Cardiac septum (tissue), 1 donor: ENCODE results near the gene OPN5. TPM values are rescaled to one million over a fixed set of nuclear protein-coding genes. Genes with fewer than 3 reads are reported as not detected.

Experiments used
- DNase-seq: peaks from one replicate; pipeline ENCODE4 v3.0.0-alpha.2; 2020; ENCODE audit warnings: low spot score
- intact Hi-C: fragments of 100-400 bp; cut with DNase I; formaldehyde crosslinking; loops from one replicate; pipeline ENCODE4 v1.14.0; 2022
- total RNA-seq: library from RNA; stranded (reverse); fragmentation: NEBNext Ultra II Directional; extraction: Animal tissue kit (Norgen Biotek cat#: 25700); gene quantifications from one replicate; pipeline ENCODE4 v1.2.1, GENCODE V29; 2021
- donor health status: DM: no; HTN: no; CAD: no.

The OPN5 gene
- total RNA-seq, 1 donor from 2014 or later = not detected

DNA sequence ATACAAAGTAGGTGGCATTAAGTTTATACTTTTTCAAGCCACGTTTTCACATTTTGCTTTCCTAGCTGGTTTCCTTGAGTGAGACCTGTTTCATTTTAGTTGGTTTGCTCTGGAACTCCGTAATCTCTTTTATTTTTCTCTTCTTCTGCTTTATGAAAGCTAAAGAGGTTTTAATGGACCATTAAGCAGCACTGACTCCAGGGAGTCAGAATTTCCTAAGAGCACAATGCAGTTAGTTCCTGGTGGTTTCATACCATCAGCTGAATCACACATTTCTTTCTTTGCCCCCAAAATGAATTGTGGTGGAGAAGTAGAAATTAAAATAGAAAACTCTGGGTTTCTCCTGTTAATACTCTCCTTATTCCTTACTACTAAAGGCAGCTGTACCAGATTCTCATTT, 3.4 kb downstream of the OPN5 start:
- intact Hi-C loops = loop anchor here (5.0 to 10.0 kb wide), 2 partner anchors 980 to 1627 kb away; no protein-coding TSS in a partner anchor
- no peak for DNase-seq

DNA sequence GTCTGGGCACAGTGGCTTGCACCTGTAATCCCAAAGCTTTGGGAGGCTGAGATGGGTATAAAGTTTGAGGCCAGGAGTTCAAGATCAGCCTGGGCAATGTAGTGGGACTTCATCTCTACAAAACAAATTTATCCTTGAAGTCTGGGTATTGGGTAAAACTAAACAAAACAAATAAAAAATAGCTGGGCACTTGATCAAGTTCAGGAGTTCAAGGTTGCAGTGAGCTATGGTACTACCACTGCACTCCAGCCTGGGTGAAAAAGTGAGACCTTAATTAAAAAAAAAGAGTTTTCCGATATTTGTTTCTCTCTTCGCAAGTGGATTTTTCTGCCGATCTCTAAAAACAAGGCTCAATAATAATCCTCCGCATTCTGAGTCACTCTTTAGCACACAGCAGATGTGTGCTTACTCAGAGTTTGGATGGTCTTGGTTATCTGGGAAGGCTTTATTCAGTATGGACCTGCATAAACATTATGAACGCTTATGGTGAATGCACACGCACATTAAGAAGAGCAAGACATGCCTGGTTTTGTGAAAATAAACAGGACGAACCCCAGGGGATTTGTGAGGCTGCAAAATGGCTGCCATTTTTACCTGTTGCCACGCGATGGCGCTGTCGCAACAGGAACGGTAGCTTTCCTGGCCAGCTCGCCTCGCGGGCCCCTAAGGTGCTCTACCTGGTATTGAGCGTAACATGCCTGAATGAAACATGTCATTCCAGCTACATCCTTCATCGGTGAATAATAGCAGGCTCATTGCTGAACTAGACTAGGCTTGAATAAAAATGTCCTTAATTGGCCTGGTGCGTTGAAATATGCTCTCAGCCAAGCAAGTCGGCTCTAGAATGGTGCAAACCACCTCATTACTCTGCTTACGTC, 6.0 kb downstream of the OPN5 start:
- intact Hi-C loops = loop anchor here (5.0 to 10.0 kb wide), 2 partner anchors 977 to 1624 kb away; no protein-coding TSS in a partner anchor

DNA sequence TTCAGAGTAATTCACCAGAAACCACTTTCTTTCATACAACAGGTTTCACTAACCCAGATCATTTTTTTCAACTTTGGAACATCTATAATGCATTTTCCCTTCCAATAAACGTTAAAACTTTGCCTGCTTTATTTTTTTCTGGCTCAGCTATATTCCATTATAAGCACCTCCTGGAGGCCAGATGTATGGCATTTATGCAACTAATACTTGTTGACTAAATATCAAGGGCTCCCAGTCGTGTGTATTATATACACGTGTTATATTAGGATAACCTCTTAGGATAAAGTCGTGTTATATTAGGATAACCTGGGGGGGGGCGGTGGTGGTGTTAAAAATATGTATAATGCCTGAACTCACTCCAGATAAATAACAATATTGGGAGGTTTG, 6.7 kb downstream of the OPN5 start:
- no peak for DNase-seq
- intact Hi-C loops = loop anchor here (5.0 to 10.0 kb wide), 2 partner anchors 976 to 1624 kb away; no protein-coding TSS in a partner anchor

More for the DNA sequence above, 6.0 kb downstream of the OPN5 start:
- DNase-seq = no peak

DNA sequence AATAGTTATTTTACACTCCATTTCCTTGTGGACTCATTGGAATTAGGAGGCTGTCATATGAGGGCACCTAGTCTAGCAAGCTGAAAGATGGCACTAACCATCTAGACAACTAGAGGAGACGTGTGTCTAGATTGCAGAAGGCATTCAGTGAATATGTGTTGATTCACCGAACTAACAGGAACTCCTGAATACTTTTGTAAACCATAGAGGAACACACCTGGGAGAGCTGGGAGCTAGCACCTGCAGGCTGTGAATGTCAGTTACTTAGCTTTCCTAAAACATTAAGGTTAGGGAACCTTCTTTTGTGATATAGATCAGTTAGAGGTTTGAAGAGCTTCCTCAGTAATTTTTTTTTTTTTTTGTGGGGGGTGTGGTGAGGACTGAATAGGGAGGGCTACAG, 7.7 kb downstream of the OPN5 start:
- intact Hi-C loops = loop anchor here (5.0 to 10.0 kb wide), 2 partner anchors 975 to 1623 kb away; no protein-coding TSS in a partner anchor

DNA sequence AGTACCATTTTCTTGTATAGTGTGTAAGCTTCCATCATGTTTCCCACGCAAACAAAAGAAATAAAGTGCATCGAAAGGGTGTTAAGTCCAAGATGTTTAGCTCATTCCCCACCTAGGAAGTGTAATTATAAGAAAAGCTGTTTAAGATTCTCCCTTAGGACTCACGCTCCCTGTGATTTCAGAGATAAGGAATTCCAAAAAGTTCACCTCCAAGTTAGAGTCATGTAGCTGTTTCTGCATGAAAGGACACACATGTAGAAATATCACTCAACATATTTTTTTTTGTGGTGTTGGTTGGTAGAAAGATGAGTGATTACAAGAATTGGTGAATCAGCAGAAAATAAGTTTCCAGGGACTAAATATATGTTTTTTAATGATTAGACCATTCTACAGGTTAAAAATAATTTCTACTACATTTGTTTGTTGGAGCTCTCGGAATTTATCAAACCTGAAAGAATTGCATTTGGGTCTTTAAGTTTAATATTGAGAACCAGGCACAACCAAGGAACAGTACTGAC, 10.4 kb downstream of the OPN5 start:
- intact Hi-C loops = no loop called here
- no peak for DNase-seq

More for the DNA sequence above, 7.7 kb downstream of the OPN5 start:
- no peak for DNase-seq

DNA sequence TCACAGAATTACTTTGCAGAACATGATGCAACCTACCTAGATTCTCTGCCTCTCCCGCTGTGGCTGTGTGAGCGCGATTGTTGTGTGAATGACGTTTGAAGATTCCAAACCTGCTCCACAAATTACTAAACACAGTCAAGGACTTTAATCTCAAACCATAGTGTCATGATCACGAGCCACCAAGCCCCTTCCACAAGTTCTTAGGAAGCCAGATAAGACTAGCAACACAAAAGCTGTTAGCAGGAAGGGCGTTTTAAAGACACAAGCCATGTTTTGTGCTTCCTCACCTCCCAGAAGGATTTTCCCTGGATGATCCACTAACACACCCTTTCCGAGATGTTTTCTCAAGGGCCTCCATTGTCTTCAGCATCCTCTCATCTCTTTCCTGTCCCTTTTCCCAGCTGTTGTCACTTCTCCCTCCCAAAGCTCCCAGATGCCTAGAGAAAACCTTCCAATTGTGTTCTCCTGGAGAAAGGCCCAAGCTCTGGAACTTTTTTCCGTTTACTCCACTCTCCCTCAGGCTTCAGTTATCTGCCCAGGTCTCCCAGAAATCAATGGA, 12.8 kb downstream of the OPN5 start:
- no peak for DNase-seq
- intact Hi-C loops = no loop called here

DNA sequence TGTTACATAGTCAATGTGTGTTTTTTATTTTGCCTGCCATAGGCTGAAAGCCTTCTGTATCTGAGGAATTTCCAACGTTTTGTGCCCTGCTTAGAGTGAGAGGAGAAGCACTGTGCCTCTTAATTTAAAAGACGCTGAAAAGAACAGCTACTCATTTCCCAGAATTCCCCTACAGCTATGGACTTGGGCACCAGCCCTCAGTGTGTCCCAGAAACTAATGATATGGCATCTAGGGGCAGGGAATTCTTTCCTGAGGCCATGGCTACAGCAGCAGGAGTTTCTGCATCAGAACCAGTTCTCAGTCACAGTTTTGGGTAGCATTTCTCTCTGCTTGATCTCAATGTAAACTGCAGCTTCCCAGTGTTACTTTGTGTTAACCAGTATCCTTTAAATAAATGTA, 20.2 kb downstream of the OPN5 start:
- DNase-seq = no peak
- intact Hi-C loops = no loop called here

DNA sequence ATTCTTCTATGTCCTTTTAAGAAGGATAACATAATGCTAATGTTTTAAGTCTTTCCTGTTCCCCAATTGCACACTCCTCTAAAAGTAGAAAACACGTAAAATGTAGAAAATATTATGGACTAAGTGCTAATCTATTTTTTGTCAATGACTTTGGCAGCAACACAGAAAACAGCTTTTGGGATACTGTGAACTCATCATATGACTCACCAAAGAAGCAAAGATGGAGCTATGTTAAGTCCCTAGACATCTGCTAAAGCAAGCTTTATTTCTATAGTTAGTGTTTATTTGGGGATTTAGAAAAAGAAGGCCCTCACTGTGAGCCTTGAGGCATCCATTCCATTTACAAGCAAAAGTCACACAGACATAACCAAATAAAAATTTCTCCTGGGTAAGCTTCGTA, 23.0 kb downstream of the OPN5 start:
- intact Hi-C loops = no loop called here
- DNase-seq = no peak

DNA sequence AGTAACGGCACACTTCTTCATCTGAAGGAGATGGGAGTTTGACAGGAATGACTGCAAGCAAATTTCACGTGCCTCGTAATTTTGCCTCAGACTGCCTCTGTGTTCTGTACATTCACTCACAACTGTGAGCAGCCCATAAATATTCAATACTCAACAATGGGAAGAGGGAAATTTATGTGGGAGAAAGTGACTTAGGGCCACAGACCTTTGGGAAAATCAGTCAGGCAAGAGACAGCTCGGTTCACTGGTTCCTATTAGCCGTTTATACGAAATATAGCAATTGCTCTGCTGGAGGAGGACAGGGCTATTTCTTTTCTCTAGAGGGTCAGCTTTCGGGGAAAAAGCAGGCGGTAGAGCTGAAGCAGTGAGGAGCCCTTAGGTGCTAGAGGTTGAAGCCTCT, 28.0 kb downstream of the OPN5 start:
- DNase-seq = no peak
- intact Hi-C loops = no loop called here

DNA sequence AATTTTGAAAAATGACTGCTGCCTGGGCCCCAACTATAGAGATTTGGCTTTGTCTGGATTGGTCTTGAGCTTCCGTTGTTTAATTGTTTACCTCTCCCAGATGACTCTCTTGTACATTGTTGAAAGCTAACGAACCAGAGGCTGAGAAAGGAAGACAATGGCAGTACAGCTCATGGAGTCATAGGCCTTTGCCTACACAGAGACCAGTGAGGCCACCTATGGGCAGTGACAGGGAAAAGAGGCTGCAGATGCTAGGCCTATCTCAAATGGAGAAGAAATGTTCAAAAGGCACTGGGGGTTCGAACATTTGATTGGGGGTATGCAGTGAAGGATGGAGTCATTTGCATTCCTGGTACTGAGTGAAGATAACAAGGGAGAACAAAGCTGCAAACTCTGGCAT, 29.1 kb downstream of the OPN5 start:
- DNase-seq = no peak
- intact Hi-C loops = no loop called here

DNA sequence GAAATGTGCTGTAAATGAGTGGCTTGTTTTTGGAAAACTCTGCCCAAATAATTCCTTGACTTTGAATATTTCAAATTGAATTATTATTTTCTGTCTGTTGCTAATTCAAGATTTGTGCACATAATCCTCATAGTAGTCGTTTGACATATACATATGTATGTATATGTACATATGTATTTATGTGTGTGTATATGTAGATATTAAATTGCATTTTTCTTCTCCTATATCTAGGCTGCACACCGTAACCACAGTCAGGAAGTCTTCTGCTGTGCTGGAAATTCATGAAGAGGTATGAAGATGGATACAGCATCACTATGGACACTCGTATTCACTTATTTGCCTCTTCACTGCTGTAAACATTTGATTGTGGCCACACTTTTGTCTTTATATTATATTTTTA, 29.6 kb downstream of the OPN5 start:
- intact Hi-C loops = no loop called here
- DNase-seq = no peak

DNA sequence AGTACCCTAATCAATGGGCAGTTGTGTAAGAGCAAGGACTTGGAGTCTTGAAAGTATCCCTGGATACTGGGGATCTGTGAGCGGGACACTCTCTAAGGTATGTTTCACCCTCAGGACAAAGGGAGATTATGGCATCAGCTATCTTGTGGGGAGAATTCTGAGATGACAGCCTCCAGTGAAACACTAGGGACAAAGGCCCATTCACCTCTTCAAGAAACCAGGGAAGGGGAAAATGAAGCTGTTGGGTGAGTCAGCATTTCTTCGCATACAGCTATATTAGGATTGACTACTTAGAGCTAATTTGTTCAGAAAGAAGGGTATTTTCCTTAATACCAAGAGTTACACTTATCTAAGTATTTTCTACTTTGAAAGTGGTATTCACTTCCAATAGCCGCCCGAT, 35.9 kb downstream of the OPN5 start:
- DNase-seq = no peak
- intact Hi-C loops = no loop called here

DNA sequence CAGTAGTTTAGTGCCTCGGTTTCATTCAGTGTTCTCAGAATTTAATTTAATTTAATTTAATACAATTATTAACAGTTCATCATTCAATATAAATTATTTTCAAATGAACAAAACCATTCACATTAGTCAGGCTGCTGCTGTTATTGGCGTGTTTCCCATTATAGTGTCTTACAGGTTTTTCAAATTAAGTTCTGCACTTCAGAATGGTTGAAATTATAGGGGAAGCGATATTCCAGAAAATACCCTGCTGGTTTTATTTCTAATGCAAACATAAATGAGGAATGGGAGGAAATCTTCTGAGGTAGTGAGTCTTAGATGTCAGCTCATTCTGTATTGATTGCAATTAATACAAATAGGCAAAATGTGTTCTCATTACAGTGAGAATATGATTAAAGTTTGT, 37.6 kb downstream of the OPN5 start:
- DNase-seq = no peak
- intact Hi-C loops = no loop called here

DNA sequence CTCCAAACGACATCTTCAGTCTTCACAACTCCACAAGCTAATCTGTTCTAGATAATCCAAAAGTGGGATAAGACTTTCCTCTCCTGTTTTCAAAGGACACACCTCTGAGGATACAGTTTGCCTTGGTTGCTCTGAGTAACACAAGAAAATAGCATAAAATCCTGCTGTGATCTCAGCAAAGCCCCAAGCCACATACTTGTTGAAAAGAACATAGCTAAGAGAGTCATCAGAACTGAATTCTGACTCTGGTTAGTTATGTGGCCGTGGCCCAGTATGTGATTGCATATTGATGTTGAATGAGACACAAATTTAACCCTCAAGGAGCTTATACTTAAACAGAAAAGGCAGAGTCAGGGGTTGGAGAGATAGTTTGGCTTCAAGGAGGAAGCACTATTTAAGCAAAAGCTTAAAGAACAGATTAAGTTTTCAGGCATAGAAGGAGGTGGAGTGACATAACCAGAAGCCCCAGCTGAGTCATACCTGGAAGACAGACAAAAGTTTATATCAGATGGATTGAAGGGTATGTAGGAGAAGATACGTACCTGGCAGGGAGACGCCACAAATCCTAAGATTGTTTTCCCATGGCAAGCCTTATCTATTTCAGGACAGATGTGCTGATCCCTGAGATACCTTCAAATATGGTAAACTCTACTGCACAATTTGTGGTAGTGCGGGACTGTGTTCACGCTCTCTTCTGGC, 41.2 kb downstream of the OPN5 start:
- intact Hi-C loops = no loop called here
- DNase-seq = no peak

DNA sequence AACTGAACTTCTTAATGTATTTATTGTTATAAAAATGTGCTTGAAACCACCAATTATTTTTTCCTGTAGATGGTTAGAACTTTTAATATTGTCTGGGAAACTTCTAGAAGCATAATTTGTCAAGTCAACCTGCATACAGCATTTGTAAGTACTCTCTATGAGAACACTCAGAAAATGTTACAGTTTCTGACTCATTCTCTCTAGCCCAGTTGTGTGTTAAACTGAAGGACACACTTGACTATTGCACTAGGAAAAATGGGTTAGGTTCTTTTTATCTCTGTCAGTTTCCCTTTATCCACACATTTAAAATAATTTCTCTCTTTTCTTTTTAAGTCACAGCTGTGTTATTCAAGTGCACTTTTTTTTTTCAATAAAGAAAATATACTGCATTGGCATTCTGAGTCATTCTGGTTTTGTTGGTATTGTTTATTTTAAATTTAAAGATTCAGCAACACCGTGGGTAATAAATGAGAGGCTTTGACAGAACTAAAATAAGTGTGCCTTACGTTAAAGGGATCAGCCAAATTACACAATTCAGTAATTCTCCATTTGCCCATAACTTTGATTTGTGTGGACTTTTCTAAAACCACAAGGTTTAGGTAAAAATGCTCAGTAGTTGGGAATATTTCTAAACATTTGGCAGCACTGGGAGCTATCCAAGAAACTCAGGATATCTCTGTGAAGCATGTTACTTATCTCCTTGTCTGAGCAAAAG, 50.7 kb downstream of the OPN5 start:
- intact Hi-C loops = no loop called here

DNA sequence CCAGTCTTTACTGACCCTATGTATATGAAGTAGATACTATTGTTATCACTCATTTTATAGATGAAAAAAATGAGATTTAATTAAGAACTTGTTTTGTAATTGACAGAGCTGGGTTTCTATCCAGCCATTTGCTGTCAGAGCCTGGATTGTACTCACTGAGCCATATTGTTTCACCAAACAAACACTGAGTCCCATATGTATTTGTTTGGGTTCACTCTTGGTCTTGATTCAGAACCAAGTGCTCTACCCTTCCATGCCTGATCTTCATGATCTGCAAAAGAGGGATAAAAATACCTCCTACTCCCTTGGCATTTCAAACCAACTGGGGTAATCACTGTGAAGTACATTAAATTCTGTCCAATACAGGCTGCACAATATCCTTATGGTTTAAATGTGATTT, 52.4 kb downstream of the OPN5 start:
- intact Hi-C loops = no loop called here
- no peak for DNase-seq

More for the DNA sequence above, 50.7 kb downstream of the OPN5 start:
- DNase-seq = no peak

DNA sequence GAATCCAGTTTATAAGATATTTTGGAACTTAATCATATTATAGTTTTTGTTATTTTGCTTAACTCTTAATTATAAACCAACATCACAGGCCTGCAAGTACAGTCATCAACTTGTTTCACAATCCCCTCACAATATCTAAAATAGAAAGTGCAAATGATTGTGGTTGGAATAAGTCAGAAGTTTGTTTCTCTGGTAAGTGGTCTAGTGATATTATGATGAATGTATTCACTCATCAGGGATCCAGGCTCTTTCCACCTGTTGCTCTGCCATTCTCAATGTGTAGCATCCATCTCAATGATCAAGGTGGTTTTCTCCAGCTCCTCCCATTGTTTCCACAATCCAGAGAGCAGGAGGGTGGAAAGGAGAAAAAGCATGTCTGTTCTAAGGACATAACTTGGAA, 54.2 kb downstream of the OPN5 start:
- no peak for DNase-seq
- intact Hi-C loops = no loop called here

DNA sequence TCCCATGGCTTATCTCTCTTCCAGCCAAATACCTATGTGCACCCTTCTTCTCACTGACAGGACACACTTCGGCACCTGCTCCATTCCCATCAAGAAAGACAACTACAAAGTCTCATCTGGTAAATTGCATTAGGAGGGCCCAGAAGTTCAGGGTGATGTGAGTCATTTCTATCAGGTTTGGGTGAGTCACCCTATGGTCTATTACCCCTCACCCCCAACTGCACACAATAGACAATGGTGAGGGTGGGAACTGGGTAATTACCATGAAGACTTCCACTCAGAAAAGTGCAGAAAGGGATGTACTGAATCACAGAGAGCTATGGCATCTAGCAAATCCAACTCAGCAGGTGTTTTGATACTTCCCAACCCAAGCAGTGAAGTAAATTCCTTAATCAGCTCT, 54.8 kb downstream of the OPN5 start:
- intact Hi-C loops = no loop called here
- no peak for DNase-seq

DNA sequence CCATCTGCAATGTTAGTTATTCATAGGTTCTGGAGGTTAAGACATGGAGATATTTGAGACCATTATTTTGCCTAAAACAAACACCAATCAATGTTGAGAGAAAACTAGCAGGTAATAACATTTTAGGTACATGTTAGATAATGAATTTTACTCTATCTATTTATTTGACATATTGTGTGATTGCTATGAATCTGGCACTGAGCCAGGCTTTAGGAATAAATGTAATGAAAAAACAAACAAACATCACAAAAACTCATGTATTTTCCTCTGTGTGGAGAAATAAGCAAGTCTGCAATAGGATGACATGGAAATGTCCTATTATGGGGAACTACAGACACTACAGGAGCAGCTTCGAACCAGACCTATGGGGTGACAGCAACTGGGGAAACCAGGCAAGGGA, 57.8 kb downstream of the OPN5 start:
- no peak for DNase-seq
- intact Hi-C loops = no loop called here

DNA sequence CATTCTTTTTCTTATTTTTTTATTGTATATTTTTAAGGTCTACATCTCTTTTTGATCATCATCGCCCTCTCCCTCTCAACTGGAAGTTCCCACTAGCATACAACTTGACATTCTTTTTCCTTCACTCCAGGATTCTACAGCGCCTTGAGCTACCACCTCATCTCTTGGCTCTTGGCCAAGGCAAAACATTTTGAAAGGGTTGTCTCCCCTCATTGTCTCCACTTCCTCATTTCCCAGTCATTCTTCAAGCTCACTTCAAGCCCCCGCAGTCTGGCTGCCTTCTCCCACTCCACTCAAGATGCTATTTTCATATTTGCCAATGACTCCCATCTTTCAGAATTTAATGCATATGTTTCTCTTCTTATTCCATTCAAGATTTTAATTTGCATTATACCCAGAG, 63.0 kb downstream of the OPN5 start:
- DNase-seq = no peak
- intact Hi-C loops = no loop called here
